Liver (tissue), 9 donors: ENCODE results near the gene MDN1. TPM values are rescaled to one million over a fixed set of nuclear protein-coding genes. Genes with fewer than 3 reads are reported as not detected.

Source experiments
- DNase-seq: peaks from one replicate; pipeline ENCODE4 v3.0.0-alpha.2; 2017; ENCODE audit warnings: low spot score
- H3K27ac ChIP-seq, 2 donors: one replicate each; pipeline ENCODE4 v1.7.0; 2013; ENCODE audit warnings: inconsistent platforms in 2 of 2, low read length in 2 of 2, control low read depth in 1 of 2, low read depth in 1 of 2, mild to moderate bottlenecking in 1 of 2
- H3K27me3 ChIP-seq, 4 donors: one replicate each; pipeline versions ENCODE4 v1.6.1 to v1.7.0; 2013; ENCODE audit warnings: low read length in 3 of 4, inconsistent platforms in 1 of 4, mild to moderate bottlenecking in 1 of 4, moderate library complexity in 1 of 4; ENCODE audit not compliant: control insufficient read depth in 4 of 4, insufficient read depth in 4 of 4
- H3K36me3 ChIP-seq, 4 donors: one replicate each; pipeline versions ENCODE4 v1.6.1 to v1.7.0; 2013; ENCODE audit warnings: low read length in 3 of 4, mild to moderate bottlenecking in 3 of 4, low read depth in 1 of 4, moderate library complexity in 1 of 4; ENCODE audit not compliant: control insufficient read depth in 4 of 4, insufficient read depth in 3 of 4
- H3K4me1 ChIP-seq, 4 donors: one replicate each; pipeline versions ENCODE4 v1.6.1 to v1.7.0; 2013; ENCODE audit warnings: low read length in 3 of 4, mild to moderate bottlenecking in 3 of 4, moderate library complexity in 1 of 4; ENCODE audit not compliant: control insufficient read depth in 4 of 4, insufficient read depth in 4 of 4
- H3K4me3 ChIP-seq, 3 donors: one replicate each; pipeline versions ENCODE4 v1.6.1 to v1.7.0; 2013; ENCODE audit warnings: low read length in 3 of 3, control low read depth in 1 of 3, low read depth in 1 of 3, mild to moderate bottlenecking in 1 of 3
- H3K9ac ChIP-seq, 2 donors: one replicate each; pipeline ENCODE4 v1.7.0; 2013; ENCODE audit warnings: low read length in 2 of 2, mild to moderate bottlenecking in 2 of 2, moderate library complexity in 2 of 2, control low read depth in 1 of 2, low read depth in 1 of 2
- H3K9me3 ChIP-seq, 4 donors: one replicate each; pipeline versions ENCODE4 v1.6.1 to v1.7.0; 2013; ENCODE audit warnings: low read length in 3 of 4; ENCODE audit not compliant: control insufficient read depth in 4 of 4
- EGR1 ChIP-seq, 2 donors: IDR thresholded peaks; 2 replicates each; pipeline ENCODE4 v1.6.1; 2016 to 2018; ENCODE audit warnings: antibody characterized with exemption in 2 of 2, low read depth in 2 of 2
- FOXA1 ChIP-seq: IDR thresholded peaks from 2 replicates; pipeline ENCODE4 v1.6.1; 2016; ENCODE audit warnings: antibody characterized with exemption
- FOXA2 ChIP-seq: IDR thresholded peaks from 2 replicates; pipeline ENCODE4 v1.6.1; 2016; ENCODE audit warnings: antibody characterized with exemption
- GABPA ChIP-seq, 2 donors: IDR thresholded peaks in 1 of 2; conservative IDR thresholded peaks in 1 of 2; 2 replicates each; pipeline ENCODE4 v1.6.1; 2016; ENCODE audit warnings: antibody characterized with exemption in 2 of 2, mild to moderate bottlenecking in 1 of 2, moderate library complexity in 1 of 2
- HNF4A ChIP-seq, 2 donors: conservative IDR thresholded peaks; 2 replicates each; pipeline ENCODE4 v1.6.1; 2016; ENCODE audit warnings: antibody characterized with exemption in 2 of 2, mild to moderate bottlenecking in 2 of 2
- HNF4G ChIP-seq: IDR thresholded peaks from 2 replicates; pipeline ENCODE4 v1.6.1; 2016; ENCODE audit warnings: antibody characterized with exemption
- JUND ChIP-seq, 2 donors: IDR thresholded peaks; 2 replicates each; pipeline ENCODE4 v1.6.1; 2016; ENCODE audit warnings: antibody characterized with exemption in 2 of 2
- NR2F2 ChIP-seq: IDR thresholded peaks from 2 replicates; pipeline ENCODE4 v1.6.1; 2016; ENCODE audit warnings: antibody characterized with exemption
- RAD21 ChIP-seq, 2 donors: IDR thresholded peaks; 2 replicates each; pipeline ENCODE4 v1.6.1; 2016; ENCODE audit warnings: antibody characterized with exemption in 2 of 2, mild to moderate bottlenecking in 2 of 2
- RXRA ChIP-seq, 2 donors: IDR thresholded peaks; 2 replicates each; pipeline ENCODE4 v1.6.1; 2017 to 2018; ENCODE audit warnings: antibody characterized with exemption in 2 of 2, mild to moderate bottlenecking in 1 of 2
- SP1 ChIP-seq: IDR thresholded peaks from 2 replicates; pipeline ENCODE4 v1.6.1; 2018; ENCODE audit warnings: antibody characterized with exemption, mild to moderate bottlenecking
- TAF1 ChIP-seq: conservative IDR thresholded peaks from 2 replicates; pipeline ENCODE4 v1.6.1; 2016; ENCODE audit warnings: antibody characterized with exemption, mild to moderate bottlenecking
- YY1 ChIP-seq: IDR thresholded peaks from 2 replicates; pipeline ENCODE4 v1.6.1; 2016; ENCODE audit warnings: antibody characterized with exemption, mild to moderate bottlenecking
- WGBS: extraction: QIAGEN DNeasy Blood & Tissue Kit; methylation state at CpG from one replicate; pipeline ENCODE4 v1.1.7; 2013; 5-methylcytosine and 5-hydroxymethylcytosine counted together
- polyA plus RNA-seq, 2 donors: library from polyadenylated mRNA; stranded (reverse) in 1 of 2; unstranded in 1 of 2; fragments of 200-250 nt in 1 of 2; fragments of >200 nt in 1 of 2; fragmentation: Nextera tagmentation in 1 of 2; extraction: Ambion mirVana in 1 of 2; gene quantifications; one replicate each; pipeline versions ENCODE4 v1.2.1 to v1.2.3, GENCODE V29; 2013 to 2015
- total RNA-seq, 2 donors: library from RNA; depleted of rRNA; stranded (reverse); fragments of >200 nt; gene quantifications; one replicate each; pipeline ENCODE4 v1.2.3, GENCODE V29; 2014
- TF ChIP-seq, protein P1 (sequence below): fragments of 150-350 bp; IDR thresholded peaks from 2 replicates; pipeline ENCODE4 v1.5.1; 2017; ENCODE audit warnings: improper control_type of control experiment, low read depth, low read length; ENCODE audit not compliant: missing input control
- TF ChIP-seq, protein P2 (sequence below): IDR thresholded peaks from 2 replicates; pipeline ENCODE4 v1.6.1; 2016; ENCODE audit warnings: antibody characterized with exemption
- TF ChIP-seq, protein P3 (sequence below): IDR thresholded peaks from 2 replicates; pipeline ENCODE4 v1.6.1; 2016; ENCODE audit warnings: antibody characterized with exemption, mild to moderate bottlenecking
- TF ChIP-seq, protein P4 (sequence below): IDR thresholded peaks from 2 replicates; pipeline ENCODE4 v1.6.1; 2016; ENCODE audit warnings: antibody characterized with exemption
- TF ChIP-seq, protein P5 (sequence below): IDR thresholded peaks from 2 replicates; pipeline ENCODE4 v1.6.1; 2016; ENCODE audit warnings: antibody characterized with exemption
- donor health status: healthy.
- donor health status: healthy.
- donor health status: healthy.
- donor health status: healthy.
- donor health status: healthy.

Gene MDN1
- total and polyA plus RNA-seq, 4 donors = 5.4 to 48.9 (median 22.8) TPM

DNA sequence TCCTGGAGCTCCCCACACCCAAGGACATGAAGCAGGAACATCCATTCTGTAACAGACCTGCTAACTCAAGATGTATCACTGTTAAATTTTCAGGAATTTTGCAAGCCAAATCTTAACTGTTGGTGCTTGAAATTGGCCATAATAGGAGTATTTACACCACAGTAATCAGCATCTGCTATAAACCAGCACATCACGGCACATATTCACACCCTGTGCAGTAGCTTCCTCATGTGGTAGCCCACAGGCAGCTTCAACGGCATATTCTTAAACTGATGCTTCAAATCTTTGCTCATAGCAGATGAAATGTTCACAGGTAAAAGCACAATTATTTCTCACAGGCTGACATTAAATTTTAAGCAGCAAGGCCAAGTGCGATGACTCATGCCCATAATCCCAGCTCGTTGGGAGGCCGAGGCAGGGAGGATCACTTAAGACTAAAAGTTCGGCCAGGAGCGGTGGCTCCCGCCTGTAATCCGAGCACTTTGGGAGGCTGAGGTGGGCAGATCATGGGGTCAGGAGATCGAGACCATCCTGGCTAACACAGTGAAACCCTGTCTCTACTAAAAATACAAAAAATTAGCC lies 137.5 kb downstream of the MDN1 start:
- no peak overlapping the region for H3K27ac ChIP-seq
- DNase-seq = no peak
- peaks cover 11 to 88% (median 72%) of the 10 kb centered on the region in 4 donors for H3K36me3 ChIP-seq
- WGBS = 87% methylated on average over 10 of the region's 10 CpGs
- TF ChIP-seq, protein P1, sequence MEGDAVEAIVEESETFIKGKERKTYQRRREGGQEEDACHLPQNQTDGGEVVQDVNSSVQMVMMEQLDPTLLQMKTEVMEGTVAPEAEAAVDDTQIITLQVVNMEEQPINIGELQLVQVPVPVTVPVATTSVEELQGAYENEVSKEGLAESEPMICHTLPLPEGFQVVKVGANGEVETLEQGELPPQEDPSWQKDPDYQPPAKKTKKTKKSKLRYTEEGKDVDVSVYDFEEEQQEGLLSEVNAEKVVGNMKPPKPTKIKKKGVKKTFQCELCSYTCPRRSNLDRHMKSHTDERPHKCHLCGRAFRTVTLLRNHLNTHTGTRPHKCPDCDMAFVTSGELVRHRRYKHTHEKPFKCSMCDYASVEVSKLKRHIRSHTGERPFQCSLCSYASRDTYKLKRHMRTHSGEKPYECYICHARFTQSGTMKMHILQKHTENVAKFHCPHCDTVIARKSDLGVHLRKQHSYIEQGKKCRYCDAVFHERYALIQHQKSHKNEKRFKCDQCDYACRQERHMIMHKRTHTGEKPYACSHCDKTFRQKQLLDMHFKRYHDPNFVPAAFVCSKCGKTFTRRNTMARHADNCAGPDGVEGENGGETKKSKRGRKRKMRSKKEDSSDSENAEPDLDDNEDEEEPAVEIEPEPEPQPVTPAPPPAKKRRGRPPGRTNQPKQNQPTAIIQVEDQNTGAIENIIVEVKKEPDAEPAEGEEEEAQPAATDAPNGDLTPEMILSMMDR = no peak
- TF ChIP-seq FOXA1 = no peak
- no peak for TF ChIP-seq FOXA2
- no peak for TF ChIP-seq RAD21 (IDR thresholded peaks at IDR 0.05)
- TF ChIP-seq, protein P2, sequence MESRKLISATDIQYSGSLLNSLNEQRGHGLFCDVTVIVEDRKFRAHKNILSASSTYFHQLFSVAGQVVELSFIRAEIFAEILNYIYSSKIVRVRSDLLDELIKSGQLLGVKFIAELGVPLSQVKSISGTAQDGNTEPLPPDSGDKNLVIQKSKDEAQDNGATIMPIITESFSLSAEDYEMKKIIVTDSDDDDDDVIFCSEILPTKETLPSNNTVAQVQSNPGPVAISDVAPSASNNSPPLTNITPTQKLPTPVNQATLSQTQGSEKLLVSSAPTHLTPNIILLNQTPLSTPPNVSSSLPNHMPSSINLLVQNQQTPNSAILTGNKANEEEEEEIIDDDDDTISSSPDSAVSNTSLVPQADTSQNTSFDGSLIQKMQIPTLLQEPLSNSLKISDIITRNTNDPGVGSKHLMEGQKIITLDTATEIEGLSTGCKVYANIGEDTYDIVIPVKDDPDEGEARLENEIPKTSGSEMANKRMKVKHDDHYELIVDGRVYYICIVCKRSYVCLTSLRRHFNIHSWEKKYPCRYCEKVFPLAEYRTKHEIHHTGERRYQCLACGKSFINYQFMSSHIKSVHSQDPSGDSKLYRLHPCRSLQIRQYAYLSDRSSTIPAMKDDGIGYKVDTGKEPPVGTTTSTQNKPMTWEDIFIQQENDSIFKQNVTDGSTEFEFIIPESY = no peak
- no peak for TF ChIP-seq EGR1 (IDR thresholded peaks at IDR 0.05; ENCODE audit: low read depth in 2 of 2)
- TF ChIP-seq JUND (IDR thresholded peaks at IDR 0.05) = no peak
- no peak for TF ChIP-seq GABPA (IDR thresholded peaks at IDR 0.05 in 1 of 2, conservative IDR thresholded peaks at IDR 0.05 in 1 of 2)
- TF ChIP-seq, protein P3, sequence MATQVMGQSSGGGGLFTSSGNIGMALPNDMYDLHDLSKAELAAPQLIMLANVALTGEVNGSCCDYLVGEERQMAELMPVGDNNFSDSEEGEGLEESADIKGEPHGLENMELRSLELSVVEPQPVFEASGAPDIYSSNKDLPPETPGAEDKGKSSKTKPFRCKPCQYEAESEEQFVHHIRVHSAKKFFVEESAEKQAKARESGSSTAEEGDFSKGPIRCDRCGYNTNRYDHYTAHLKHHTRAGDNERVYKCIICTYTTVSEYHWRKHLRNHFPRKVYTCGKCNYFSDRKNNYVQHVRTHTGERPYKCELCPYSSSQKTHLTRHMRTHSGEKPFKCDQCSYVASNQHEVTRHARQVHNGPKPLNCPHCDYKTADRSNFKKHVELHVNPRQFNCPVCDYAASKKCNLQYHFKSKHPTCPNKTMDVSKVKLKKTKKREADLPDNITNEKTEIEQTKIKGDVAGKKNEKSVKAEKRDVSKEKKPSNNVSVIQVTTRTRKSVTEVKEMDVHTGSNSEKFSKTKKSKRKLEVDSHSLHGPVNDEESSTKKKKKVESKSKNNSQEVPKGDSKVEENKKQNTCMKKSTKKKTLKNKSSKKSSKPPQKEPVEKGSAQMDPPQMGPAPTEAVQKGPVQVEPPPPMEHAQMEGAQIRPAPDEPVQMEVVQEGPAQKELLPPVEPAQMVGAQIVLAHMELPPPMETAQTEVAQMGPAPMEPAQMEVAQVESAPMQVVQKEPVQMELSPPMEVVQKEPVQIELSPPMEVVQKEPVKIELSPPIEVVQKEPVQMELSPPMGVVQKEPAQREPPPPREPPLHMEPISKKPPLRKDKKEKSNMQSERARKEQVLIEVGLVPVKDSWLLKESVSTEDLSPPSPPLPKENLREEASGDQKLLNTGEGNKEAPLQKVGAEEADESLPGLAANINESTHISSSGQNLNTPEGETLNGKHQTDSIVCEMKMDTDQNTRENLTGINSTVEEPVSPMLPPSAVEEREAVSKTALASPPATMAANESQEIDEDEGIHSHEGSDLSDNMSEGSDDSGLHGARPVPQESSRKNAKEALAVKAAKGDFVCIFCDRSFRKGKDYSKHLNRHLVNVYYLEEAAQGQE = no peak
- TF ChIP-seq NR2F2 = no peak
- TF ChIP-seq YY1 = no peak
- TF ChIP-seq SP1 = no peak
- TF ChIP-seq, protein P4, sequence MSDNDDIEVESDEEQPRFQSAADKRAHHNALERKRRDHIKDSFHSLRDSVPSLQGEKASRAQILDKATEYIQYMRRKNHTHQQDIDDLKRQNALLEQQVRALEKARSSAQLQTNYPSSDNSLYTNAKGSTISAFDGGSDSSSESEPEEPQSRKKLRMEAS = no peak
- TF ChIP-seq HNF4G = no peak
- TF ChIP-seq RXRA (IDR thresholded peaks at IDR 0.05) = no peak
- TF ChIP-seq, protein P5, sequence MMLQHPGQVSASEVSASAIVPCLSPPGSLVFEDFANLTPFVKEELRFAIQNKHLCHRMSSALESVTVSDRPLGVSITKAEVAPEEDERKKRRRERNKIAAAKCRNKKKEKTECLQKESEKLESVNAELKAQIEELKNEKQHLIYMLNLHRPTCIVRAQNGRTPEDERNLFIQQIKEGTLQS = no peak
- TF ChIP-seq TAF1 = no peak
- TF ChIP-seq HNF4A (conservative IDR thresholded peaks at IDR 0.05) = no peak
- no peaks in the 10 kb centered on the region for H3K9me3 ChIP-seq
- H3K9ac ChIP-seq = no peak overlapping the region
- no peak overlapping the region for H3K4me3 ChIP-seq
- H3K27me3 ChIP-seq = no peaks in the 10 kb centered on the region
- H3K4me1 ChIP-seq = no peaks in the 10 kb centered on the region
